SK-N-MC (cell line): Measurements from ENCODE around the gene ZCCHC18.

Experiments
- EZH2 ChIP-seq: fragments of 200-600 bp; sonication (generic); IDR thresholded peaks from one replicate; pipeline ENCODE4 v1.6.1; 2017; ENCODE audit warnings: antibody characterized with exemption
- POLR2AphosphoS5 ChIP-seq: IDR thresholded peaks from 2 replicates; pipeline ENCODE4 v1.6.1; 2012; ENCODE audit warnings: mild to moderate bottlenecking, low read depth, low read length, borderline replicate concordance

DNA sequence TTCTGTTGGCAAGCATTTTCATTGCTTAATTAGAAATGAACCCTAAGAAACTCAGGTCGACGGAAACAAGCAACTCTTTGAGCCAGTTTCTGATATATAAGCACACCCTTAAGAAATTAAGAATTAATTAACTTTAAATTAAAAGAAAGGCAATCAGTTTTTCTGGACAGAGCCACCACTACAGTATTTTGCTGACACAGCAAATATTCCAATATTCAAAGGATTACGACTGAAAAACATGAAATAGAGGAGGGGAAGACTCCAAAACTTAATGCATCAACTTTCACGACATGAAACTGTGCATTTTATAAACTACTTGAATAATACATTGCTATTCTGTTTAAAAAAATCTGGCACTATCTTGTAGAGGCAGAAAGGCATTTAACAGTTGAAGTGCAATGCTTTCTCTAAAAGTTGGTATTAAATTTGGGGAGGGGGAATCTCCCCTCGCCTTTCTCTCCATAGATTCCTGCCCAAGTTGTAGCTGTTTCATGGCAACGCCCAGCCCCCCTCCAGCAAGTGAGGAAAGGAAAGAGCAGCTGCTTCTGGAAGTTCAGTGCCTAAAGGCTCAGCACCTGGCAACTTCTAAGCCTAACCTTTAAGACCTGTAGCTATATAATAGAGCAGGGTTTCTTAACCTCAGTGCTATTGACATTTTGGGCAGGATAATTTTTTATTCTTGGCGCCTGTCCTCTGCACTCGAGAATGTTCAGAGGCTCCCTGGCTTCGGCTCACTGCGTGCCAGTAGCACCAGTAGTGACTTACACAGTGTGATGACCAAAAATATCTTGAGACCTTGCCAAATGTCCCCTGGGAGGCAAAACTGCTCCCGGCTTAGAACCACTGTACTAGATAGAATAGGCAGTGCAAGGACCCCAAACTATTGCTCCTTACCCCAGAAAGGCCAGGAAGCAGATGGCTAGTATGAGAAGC, 6.7 kb upstream of the ZCCHC18 start:
- TF ChIP-seq POLR2AphosphoS5 (no peak), EZH2 (no peak)
